Superior temporal gyrus (tissue), 1 donor: ENCODE results near the gene JUP.
"Not testable (repeated sequence)": the region's sequence is repeated elsewhere in the genome, so short reads cannot be mapped to it uniquely, and the experiment has no call there.

ENCODE experiments used
- DNase-seq: peaks from one replicate; pipeline ENCODE4 v3.0.0-alpha.2; 2016; ENCODE audit errors: extremely low spot score

The JUP gene

DNA sequence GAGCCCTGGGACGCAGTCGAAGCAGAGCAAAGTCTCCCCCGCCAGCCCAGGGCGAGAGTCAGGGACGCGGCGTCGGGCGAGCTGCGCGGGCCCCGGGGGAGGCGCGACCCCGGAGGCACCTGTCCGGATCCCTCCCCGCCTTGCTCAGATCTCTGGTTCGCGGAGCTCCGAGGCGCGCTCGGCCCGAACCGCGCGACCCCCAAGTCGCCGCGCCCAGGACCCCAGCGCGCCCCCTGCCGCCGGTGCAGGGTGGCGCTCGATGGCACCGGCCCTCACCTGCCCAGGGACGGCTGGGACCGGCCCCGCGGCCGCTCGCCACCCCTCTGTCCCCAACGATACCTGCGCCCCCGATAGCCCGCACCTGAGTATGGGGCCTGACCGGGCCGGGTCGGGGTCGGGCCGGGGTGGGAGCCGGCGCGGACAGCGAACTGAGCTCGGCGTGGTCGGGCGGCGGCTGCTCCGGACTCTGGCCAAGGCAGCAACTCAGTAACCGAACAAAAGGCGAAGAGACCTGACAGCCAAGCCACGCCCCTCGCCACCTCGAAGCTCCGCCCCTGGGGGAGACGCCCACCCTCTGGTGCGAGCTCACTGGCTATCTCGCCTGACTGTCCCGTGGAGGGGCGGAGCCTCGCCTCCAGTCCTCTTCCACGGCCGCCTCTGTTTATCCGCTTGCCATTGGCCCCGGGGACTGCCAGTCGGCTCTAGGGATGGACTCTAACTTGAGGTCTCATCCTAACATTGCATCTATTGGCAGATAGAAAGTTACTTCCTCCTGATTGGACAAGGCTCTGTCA, at the start of gene JUP:
Gene JUP, minus strand, starts transcription at position 485 of the 794 bp plus-strand sequence. CDS start 14,857 bp downstream, outside the sequence.
- DNase-seq: peak; percentile 100

- DNase-seq: peak; percentile 51
Observed at GRCh38 chr17:41835800-41836549, 49.5 kb upstream of the JUP start, which contains the start of gene NT5C3B. Gene NT5C3B, minus strand, starts transcription at chr17:41836232. Its CDS starts 39 bp downstream, at chr17:41836193.

- no peak for DNase-seq
Observed at GRCh38 chr17:41835214-41835799, 48.8 kb upstream of the JUP start.

DNA sequence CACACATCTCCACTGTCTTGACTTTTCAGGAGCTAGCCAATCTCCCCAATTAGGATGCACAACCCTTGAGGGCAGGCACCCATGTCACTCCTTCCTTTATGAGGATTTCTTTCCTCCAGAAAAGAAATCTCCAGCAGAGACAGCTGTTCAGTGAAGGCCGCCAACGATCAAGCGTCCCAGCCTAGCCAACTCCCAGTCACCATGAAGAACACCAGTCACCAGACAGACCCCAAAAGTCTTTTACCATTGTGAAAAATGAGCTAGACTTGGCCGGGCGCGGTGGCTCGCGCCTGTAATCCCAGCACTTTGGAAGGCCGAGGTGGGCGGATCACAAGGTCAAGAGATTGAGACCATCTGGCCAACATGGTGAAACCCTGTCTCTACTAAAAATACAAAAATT, 43.5 kb upstream of the JUP start:
- DNase-seq: not testable (repeated sequence)

GRCh38 chr17:41825175-41825845, 38.8 kb upstream of the JUP start:
- no peak for DNase-seq

DNA sequence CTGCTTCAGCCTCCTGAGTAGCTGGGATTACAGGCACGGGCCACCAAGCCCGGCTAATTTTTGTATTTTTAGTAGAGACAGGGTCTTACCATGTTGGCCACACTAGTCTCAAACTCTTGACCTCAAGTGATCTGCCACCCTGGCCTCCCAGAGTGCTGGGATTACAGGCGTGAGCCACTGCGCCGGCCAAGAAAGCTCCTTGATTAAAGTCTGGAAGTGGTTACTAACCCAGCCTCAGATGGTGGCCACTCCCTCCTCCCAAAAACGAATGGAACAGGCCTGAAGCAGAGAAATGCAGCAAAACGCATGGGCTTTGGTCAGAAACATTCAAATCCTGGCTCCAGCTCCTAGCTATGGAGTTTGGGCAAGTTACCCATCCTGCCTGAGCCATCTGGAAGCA, 37.6 kb upstream of the JUP start:
- DNase-seq: no peak

GRCh38 chr17:41823580-41823979, 37.1 kb upstream of the JUP start:
- DNase-seq: no peak

GRCh38 chr17:41823141-41823524, 36.6 kb upstream of the JUP start:
- DNase-seq: no peak

DNA sequence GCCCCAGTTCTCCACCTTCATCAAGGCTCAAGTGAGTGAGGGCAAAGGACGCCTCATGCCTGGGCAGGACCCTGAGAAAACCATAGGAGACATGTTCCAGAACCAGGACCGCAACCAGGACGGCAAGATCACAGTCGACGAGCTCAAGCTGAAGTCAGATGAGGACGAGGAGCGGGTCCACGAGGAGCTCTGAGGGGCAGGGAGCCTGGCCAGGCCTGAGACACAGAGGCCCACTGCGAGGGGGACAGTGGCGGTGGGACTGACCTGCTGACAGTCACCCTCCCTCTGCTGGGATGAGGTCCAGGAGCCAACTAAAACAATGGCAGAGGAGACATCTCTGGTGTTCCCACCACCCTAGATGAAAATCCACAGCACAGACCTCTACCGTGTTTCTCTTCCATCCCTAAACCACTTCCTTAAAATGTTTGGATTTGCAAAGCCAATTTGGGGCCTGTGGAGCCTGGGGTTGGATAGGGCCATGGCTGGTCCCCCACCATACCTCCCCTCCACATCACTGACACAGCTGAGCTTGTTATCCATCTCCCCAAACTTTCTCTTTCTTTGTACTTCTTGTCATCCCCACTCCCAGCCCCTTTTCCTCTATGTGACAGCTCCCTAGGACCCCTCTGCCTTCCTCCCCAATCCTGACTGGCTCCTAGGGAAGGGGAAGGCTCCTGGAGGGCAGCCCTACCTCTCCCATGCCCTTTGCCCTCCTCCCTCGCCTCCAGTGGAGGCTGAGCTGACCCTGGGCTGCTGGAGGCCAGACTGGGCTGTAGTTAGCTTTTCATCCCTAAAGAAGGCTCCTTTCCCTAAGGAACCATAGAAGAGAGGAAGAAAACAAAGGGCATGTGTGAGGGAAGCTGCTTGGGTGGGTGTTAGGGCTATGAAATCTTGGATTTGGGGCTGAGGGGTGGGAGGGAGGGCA, 36.0 kb upstream of the JUP start:
- no peak for DNase-seq

DNA sequence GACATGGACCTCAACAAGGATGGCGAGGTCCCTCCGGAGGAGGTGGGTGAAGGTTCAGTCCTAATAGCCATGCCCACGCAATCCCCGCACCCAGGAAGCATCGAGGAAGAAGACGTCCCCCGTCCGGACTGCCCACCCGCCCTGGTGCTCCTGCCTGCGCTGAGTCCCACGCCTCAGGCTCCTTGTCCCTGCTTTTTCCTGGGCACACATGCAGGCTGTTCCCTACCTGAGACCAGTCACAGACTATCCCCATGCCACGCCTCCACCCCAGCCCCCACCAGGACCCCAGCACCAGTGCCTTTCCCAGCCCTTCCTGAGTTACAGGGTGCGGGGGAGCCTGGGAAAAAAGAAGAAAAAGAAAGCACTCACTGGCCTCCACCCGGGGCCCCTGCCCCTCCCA, 35.3 kb upstream of the JUP start:
- DNase-seq: no peak

DNA sequence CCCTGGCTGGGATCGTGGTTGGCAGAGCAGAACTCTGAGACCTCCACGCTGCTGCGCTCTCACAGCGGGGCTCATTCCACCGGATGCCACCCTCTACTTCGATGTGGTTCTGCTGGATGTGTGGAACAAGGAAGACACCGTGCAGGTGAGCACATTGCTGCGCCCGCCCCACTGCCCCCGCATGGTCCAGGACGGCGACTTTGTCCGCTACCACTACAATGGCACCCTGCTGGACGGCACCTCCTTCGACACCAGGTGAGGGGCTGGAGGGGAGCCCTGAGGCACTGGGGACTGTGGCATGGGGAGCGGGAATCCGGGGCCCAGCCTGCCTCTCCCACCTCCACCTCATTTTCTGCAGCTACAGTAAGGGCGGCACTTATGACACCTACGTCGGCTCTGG, 31.5 kb upstream of the JUP start:
- DNase-seq: no peak

- no peak for DNase-seq
Observed at GRCh38 chr17:41816637-41817320, 30.3 kb upstream of the JUP start.

DNA sequence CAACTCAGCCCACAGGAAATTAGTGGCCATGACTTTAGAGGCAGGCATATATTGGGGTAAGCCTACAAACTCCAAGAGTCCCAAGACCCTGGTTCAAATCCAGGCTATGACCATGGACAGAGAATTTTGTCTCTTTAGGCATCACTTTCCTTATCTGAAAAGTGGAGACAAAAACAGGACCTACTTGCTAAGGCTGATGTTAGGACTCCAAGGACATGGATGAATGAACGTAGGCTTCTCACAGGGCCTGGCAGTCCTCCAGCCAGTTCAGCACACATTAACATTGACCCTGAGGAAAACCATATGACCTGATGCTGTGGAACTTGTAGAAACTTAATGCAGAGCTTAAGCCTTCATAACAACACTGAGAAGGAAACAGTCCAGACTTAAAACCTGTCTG, 27.7 kb upstream of the JUP start:
- DNase-seq: no peak

GRCh38 chr17:41813699-41814124, 27.2 kb upstream of the JUP start:
- DNase-seq: no peak

DNA sequence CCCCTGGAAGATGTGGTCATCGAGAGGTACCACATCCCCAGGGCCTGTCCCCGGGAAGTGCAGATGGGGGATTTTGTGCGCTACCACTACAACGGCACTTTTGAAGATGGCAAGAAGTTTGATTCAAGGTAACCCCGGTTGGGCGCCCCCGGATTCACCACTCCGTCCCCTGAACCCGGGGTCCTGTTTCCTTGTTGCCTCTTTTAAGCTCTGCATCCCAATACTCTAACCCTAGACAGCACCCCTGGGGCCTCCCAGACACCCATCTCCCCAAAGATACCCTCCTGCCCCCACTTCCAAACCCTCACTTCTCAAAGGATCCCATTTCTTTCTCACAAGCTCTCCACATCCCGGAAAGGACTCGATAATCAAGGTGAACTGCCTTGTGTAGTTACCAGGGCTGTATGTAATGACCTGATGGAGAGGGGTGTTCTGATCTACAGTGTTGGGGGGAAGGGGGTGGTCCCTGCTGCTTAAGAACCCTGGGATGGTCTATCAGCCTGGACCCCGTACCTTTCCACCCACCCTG, 26.7 kb upstream of the JUP start:
- DNase-seq: no peak

DNA sequence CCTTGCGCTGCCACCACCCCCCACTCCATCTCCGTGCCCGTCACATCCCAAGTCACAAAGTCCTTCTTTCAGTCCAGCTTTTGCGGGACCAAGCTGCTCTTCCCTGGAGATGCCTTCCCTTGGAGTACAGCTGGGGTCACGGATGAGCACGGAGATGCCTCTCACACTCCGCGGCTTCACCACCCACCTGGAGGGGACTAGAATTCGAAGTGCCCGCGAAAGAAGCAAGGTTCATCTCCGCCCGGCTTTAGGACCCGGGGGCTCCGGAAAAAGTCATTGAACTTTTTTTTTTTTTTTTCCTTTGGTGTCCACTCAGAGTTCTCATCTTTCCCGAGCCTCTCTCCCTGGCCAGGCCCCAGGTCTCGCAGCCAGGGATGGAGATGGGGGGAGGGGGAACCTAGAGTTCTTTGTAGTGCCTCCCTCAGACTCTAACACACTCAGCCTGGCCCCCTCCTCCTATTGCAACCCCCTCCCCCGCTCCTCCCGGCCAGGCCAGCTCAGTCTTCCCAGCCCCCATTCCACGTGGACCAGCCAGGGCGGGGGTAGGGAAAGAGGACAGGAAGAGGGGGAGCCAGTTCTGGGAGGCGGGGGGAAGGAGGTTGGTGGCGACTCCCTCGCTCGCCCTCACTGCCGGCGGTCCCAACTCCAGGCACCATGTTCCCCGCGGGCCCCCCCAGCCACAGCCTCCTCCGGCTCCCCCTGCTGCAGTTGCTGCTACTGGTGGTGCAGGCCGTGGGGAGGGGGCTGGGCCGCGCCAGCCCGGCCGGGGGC, 26.1 kb upstream of the JUP start, which contains the start of gene FKBP10:
Gene FKBP10, plus strand, starts transcription at position 624 of the 771 bp plus-strand sequence. Its CDS starts 31 bp downstream, at position 655.
- peak; percentile 35 for DNase-seq

- peak; percentile 71 for DNase-seq
Observed at GRCh38 chr17:41811549-41812380, 25.3 kb upstream of the JUP start, which contains the start of gene P3H4. Gene P3H4, minus strand, starts transcription at chr17:41811949. Its CDS starts 34 bp downstream, at chr17:41811915.
